ENCODE results near the gene PHTF1. TPM values are rescaled to one million over a fixed set of nuclear protein-coding genes. Genes with fewer than 3 reads are reported as not detected.
"Not testable (repeated sequence)": the region's sequence is repeated elsewhere in the genome, so short reads cannot be mapped to it uniquely, and the experiment has no call there.

PHTF1 gene
- polyA plus RNA-seq, 1 experiment = 18.0 TPM

GRCh38 chr1:113742515-113742914 lies 16.8 kb downstream of the PHTF1 start:
- Histone ChIP-seq H3K27me3 (ENCODE audit: control insufficient read depth, insufficient read depth, low read length) (no peaks in the 10 kb centered on the region), H3K4me3 (ENCODE audit: low read depth, low read length) (no peak overlapping the region), H3K9me3 (ENCODE audit: control insufficient read depth, insufficient read depth, low read length) (no peaks in the 10 kb centered on the region), H3K27ac (ENCODE audit: low read depth, low read length) (no peak overlapping the region)
- TF ChIP-seq CTCF (IDR thresholded peaks at IDR 0.05; ENCODE audit: low read depth, low read length) = no peak
- POLR2A ChIA-PET = no interaction called here
- no peak for DNase-seq (ENCODE audit: low read depth, low spot score)
- CTCF ChIA-PET = no interaction called here

- CTCF ChIA-PET = no interaction called here
- no peak for TF ChIP-seq CTCF (IDR thresholded peaks at IDR 0.05; ENCODE audit: low read depth, low read length)
Measured at GRCh38 chr1:113734357-113735055, 24.8 kb downstream of the PHTF1 start.

GRCh38 chr1:113732802-113733201 lies 26.5 kb downstream of the PHTF1 start:
- no peaks in the 10 kb centered on the region for H3K9me3 ChIP-seq (ENCODE audit: control insufficient read depth, insufficient read depth, low read length)
- no peak overlapping the region for H3K4me3 ChIP-seq (ENCODE audit: low read depth, low read length)
- H3K27me3 ChIP-seq (ENCODE audit: control insufficient read depth, insufficient read depth, low read length) = no peaks in the 10 kb centered on the region
- no peak overlapping the region for H3K27ac ChIP-seq (ENCODE audit: low read depth, low read length)
- ChIA-PET POLR2A (no interaction called here), CTCF (no interaction called here)
- no peak for DNase-seq (ENCODE audit: low read depth, low spot score)
- TF ChIP-seq CTCF (IDR thresholded peaks at IDR 0.05; ENCODE audit: low read depth, low read length) = no peak

More at GRCh38 chr1:113734357-113735055, 24.8 kb downstream of the PHTF1 start:
- no peaks in the 10 kb centered on the region for H3K27me3 ChIP-seq (ENCODE audit: control insufficient read depth, insufficient read depth, low read length)
- no peak overlapping the region for H3K27ac ChIP-seq (ENCODE audit: low read depth, low read length)
- H3K4me3 ChIP-seq (ENCODE audit: low read depth, low read length) = no peak overlapping the region
- no peaks in the 10 kb centered on the region for H3K9me3 ChIP-seq (ENCODE audit: control insufficient read depth, insufficient read depth, low read length)
- POLR2A ChIA-PET = no interaction called here
- DNase-seq (ENCODE audit: low read depth, low spot score) = no peak

- Histone ChIP-seq H3K4me3 (ENCODE audit: low read depth, low read length) (no peak overlapping the region), H3K9me3 (ENCODE audit: control insufficient read depth, insufficient read depth, low read length) (peaks cover 18% of the 10 kb centered on the region), H3K27ac (ENCODE audit: low read depth, low read length) (no peak overlapping the region), H3K27me3 (ENCODE audit: control insufficient read depth, insufficient read depth, low read length) (no peaks in the 10 kb centered on the region)
- ChIA-PET CTCF (no interaction called here), POLR2A (no interaction called here)
- TF ChIP-seq CTCF (IDR thresholded peaks at IDR 0.05; ENCODE audit: low read depth, low read length) = no peak
- DNase-seq (ENCODE audit: low read depth, low spot score) = no peak
Measured at GRCh38 chr1:113721010-113721409, 38.3 kb downstream of the PHTF1 start.

- POLR2A ChIA-PET; H3K27ac ChIP-seq (ENCODE audit: low read depth, low read length); CTCF ChIA-PET; H3K4me3 ChIP-seq (ENCODE audit: low read depth, low read length); DNase-seq (ENCODE audit: low read depth, low spot score); H3K27me3 ChIP-seq (ENCODE audit: control insufficient read depth, insufficient read depth, low read length): not testable (repeated sequence)
- peaks cover 18% of the 10 kb centered on the region for H3K9me3 ChIP-seq (ENCODE audit: control insufficient read depth, insufficient read depth, low read length)
Measured at GRCh38 chr1:113718621-113719020, 40.7 kb downstream of the PHTF1 start.

GRCh38 chr1:113717506-113717905 lies 41.8 kb downstream of the PHTF1 start:
- H3K27me3 ChIP-seq (ENCODE audit: control insufficient read depth, insufficient read depth, low read length); H3K4me3 ChIP-seq (ENCODE audit: low read depth, low read length); DNase-seq (ENCODE audit: low read depth, low spot score); H3K27ac ChIP-seq (ENCODE audit: low read depth, low read length); CTCF ChIA-PET; POLR2A ChIA-PET: not testable (repeated sequence)
- peaks cover 18% of the 10 kb centered on the region for H3K9me3 ChIP-seq (ENCODE audit: control insufficient read depth, insufficient read depth, low read length)

Data from AG04450 (cell line).